GM21528 (cell line): ENCODE results near the gene ENAH.
"Not testable (repeated sequence)": the region's sequence is repeated elsewhere in the genome, so short reads cannot be mapped to it uniquely, and the experiment has no call there.

Experiments used
- ATAC-seq: cut with Tn5 transposase; IDR thresholded peaks from one replicate; pipeline ENCODE4 v1.9.1; 2021; ENCODE audit warnings: mild to moderate bottlenecking, moderate library complexity; ENCODE audit not compliant: unreplicated experiment, low FRiP score

The ENAH gene

DNA sequence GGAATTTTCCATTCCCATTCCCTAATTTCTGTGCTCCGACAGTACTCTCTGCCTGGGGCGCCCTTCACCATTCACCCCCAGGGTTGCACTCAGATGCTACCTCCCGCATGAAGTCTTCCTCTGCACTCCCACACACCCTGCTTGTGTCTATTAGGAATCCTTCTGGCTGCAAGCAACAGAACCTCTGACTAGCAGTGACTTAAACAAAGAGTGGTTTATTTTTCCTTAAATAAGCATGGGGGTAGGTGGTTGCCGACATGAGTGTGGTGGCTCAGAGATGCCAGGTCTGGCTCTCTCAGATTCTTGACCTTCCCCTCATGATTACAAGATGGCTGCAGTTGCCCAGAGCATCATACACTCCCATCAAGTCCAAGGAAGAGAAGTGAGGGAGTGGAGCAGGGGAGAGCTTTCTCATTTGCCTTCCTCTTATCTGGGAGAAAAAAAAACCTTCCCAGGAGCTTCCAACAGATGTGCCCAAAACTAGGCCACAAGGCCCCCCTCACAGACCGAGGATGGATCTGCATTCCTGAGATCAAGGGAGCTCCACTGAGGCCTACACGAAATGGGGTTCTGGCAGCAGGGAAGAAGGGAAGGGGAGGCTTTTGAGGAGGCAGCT is 175.5 kb downstream of the ENAH start:
- no peak for ATAC-seq

DNA sequence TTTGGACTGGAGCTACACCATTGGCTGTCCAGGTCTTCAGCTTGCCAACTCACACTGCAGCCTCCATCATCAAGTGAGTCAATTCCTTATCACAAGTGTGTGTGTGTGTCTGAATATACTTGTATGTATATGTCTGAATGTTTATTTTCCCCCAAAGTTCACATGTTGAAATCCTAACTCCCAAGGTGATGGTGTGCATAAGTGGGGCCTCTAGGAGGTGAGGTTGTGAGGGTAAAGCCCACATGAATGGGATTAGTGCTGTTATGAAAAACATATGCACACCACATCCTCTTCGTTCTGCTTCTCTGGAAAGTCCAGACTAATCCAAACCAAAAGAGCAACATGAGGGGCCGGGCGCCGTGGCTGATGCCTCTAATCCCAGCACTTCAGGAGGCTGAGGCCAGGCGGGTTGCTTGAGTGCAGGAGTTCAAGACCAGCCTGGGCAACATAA is 176.4 kb downstream of the ENAH start:
- ATAC-seq = no peak

DNA sequence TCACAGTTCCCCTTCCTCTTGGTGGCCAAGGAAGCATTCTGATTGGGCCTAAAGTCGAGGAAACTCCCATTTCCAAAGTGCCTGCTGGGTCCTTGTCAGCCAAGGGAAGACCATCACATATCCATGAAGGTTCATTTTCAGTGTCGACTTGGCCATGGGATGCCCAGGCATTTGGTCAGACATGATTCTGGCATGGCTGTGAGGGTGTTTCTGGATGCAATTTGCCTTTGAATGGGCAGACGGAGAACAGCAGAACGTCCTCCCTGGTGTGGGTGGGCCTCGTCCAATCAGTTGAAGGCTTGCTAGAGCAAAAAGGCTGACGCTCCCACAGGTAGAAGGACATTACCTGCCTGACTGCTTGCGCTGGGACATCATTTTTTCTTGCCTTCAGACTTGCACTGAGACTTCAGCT is 176.8 kb downstream of the ENAH start:
- no peak for ATAC-seq

DNA sequence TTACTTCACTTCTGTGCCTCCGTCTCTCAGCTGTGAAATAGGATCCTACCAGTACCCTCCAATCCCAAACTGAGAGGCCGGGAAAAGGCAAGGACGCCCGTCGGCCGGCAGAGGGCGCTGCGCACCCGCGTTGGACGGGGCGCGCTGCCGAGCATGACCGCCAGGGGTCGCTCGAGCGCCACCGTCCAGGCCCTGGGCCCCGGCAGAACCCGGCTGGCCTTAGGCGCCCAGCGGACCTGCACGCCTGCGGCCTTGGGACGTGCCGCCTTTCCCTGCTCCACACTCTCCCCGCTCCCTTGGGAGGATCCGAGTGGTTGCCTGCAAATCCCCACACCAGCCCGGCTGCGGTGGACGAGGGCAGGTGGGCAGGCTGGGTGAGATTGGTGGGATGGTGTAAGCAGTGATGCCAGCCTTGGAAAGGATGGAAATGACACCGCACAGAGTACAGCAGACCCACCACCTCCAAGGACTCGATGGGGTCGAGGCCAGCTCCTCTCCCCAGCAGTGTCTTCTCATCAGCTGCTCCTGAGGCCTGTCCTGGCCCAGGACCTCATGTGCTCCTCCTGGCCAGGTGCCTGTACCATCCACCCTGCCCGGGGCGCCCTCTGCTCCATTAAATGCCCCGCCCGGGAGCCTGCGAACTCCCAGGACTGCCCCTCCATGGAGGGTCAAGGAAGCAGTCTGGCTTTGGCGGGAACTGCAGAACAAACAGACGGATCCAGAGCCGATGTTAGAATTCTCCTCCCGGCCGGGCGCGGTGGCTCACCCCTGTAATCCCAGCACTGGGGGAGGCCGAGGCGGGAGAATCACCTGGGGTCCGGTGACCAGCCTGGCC is 177.7 kb downstream of the ENAH start:
- peak; percentile 68 for ATAC-seq

DNA sequence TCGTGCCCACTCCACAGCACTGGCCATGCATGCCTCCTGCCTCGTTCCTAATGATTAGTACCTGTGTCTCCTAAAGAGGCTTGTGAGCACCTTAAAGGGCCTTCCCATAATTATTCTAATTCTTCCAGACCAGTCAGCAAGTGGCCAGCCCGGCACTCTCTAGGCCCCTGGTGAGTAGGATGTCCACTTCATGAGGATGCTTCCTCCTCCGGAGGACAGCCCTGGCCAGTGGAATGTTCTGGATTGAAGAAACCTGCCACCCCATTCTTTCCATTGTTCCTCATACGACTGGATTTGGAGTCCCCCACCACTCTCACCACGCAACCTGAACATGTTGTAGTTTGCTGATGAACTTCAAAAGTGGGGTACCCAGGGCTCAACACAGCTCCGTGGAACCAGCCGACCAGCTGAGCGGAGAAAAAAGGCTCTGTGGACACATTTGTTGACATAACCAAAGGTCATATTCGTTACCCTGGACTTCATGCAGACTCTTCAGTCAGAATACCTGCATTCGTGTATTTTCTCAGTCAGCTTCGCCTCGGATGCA is 178.4 kb downstream of the ENAH start:
- ATAC-seq = no peak

DNA sequence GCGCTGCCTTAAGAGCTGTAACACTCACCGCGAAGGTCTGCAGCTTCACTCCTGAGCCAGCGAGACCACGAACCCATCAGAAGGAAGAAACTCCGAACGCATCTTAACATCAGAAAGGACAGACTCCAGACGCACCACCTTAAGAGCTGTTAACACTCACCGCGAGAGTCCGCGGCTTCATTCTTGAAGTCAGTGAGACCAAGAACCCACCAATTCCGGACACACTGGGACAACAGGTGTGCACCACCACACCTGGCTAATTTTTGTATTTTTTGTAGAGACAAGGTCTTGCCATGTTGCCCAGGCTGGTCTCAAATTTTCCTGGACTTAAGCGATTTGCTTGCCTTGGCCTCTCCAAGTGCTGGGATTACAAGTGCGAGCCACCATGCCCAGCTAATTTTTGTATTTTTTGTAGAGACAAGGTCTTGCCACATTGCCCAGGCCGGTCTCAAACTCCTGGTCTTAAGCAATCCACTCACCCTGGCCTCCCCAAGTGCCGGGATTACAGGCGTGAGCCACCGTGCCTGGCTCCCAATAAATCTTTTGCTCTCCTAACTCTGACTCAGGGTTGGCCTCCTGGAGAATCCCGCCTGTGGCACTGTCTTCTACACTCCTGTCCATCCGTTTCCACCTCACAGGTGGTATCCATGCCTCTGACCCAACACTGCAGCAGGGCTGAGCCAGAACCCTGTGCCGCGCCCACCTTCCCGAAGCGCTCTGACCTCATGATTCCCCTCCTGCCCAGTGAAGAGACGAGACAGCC is 179.1 kb downstream of the ENAH start:
- not testable (repeated sequence) for ATAC-seq

DNA sequence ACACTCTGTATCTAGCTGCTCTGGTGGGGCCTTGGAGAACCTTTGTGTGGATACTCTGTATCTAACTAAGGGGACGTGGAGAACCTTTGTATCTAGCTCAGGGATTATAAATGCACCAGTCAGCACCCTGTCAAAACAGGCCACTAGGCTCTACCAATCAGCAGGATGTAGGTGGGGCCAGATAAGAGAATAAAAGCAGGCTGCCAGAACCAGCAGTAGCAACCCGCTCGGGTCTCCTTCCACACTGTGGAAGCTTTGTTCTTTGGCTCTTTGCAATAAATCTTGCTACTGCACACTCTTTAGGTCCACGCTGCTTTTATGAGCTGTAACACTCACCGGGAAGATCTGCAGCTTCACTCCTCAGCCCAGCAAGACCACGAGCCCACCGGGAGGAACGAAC is 179.7 kb downstream of the ENAH start:
- not testable (repeated sequence) for ATAC-seq

DNA sequence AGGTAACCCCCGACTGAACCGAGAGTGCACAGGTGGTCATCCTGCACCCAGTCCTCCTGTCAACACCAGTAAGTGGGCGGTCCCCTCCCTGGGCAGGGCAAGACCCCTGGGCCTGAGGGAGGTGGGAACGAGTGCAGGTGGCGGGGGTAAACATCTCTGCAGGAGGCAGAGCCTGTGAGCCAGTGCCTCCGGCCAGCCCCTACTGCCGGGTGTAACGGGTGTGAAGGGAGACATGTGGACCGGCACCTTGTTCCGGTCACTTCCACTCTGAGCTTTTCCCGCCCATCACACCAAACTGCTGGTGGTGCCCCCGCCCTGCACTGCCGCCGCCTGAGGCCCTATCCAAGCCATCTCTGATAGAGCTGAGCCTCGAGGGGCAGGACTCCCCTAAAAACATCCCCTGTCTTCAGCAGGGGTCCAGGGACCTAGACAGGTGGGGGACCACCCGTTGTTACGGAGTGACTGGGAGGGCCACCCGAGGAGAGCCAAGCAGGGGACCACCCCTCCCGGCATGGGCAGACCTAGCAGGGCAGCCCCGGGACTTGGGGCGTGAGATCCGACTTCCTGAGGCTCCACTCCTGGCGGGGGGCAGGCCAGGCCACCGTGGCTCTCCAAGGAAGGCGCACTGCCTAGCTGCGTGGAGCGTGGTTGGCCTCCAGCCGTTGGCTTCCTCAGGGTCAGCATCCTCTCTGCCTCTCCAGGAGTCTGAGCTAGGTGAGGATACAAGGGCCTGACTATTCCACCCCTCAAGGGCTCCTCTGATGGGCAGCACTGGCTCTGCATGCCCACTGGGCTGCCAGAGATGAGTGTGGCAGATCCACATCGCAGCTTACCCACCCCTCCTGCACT is 181.2 kb downstream of the ENAH start:
- ATAC-seq = no peak

DNA sequence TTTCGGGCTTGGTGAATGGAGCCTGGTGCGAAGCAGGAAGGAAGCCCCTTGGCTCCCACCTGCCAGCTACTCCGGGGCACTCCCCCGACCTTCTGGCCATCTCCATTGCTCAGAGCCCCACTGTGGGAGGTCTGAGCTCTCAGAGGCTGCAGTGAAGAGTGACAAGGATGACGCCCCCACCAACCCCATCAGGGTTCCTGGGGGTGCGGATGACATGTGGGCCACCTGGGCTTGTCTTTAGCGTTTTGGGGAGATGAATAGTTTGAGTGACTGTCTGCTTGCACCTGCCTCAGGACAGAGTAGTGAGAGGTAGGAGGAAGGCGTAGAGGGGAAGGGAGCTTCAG is 181.8 kb downstream of the ENAH start:
- ATAC-seq = no peak

DNA sequence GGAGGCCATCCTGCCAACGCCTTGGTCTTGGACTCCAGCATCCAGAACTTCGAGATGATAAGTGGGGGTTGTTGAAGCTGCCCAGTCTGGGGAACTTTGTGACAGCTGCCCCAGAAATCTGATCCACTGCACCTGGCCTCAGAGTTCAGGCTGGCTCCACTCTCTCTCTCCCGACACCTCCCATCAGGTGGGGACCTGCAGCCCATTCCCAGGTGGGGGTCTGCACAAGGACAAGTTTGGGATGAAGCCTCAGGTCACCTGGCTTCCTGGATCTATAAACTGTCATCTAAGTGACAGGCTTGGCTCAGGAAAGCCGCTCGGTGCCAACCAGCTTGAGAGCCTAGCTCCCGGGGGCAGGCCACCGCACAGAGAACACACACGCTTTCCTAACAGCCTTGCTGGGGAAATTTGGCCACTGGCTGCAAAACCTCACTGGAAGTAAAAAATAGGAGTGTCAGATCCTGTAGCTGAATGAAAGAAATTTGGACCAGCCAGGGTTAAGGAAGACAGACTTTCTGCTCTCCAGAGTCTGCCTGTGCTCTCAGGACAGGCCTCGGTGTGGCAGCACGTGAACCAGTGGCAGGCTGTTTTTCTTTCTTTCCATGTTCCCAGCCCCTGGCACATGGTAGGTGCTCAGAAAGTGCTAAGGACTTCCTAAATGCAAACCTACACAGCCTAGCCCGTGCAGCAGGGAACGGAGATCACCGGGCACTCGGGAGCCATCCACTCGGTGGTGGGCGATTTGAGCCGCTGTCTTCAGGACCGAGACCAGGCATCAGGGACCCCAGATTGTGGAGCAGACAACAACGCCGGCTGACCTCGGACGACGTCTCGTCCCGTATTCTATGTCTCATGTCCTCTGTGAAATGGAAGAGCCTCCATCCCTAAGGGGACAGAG is 182.5 kb downstream of the ENAH start:
- no peak for ATAC-seq

DNA sequence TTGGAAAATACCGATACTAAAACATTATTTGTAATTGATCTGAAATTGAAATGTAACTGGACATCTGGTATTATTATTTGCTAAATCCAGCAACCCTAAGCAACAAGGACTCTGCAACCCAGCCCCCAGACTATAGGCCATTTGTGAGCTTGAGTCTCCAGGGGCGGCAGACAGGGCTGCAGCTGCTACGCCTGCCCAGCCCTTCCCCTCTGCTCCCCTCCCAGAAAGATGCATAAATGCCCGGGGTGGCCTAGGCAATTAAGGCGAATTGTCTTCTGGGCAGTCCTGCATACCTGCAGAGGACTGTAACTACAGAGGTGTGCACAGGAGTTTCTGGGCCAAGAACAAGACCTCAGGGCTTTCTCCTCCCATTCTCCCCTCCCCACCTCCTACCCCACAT is 183.9 kb downstream of the ENAH start:
- no peak for ATAC-seq

DNA sequence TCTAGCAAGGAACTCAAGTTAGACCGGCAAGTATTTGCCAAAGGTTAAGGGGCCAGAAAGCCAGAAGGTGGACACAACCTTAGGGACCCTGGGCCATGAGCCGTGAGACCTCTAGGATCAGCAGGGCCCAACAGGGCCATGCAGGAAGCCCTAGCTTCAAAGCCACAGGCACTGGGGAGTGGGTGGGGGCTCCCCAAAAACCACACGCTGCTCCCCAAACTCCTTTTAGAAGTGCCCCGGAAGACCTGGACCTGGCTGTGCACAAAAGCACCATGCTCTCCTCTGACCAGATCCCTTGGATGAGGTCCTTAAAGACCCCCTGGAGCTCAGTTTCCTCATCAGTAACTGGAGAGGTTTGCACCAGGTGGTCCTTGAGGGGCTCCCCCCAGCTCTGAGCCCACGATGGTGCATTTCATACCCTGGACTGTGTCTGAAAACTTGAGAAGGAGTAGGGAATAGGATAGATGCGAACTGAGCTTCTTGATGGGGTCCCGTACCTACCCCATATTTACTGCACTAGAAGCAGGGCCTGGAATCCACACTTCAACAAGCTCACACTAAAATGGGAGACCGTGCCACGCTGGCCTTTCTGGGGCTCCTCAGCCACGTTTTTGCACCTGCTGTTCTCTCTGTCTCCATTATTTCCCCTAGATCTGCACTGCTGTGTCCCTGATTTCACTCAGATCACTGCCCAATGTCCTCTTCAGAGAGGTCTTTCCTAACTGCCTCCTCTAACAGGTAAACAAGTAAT is 184.5 kb downstream of the ENAH start:
- ATAC-seq = no peak

DNA sequence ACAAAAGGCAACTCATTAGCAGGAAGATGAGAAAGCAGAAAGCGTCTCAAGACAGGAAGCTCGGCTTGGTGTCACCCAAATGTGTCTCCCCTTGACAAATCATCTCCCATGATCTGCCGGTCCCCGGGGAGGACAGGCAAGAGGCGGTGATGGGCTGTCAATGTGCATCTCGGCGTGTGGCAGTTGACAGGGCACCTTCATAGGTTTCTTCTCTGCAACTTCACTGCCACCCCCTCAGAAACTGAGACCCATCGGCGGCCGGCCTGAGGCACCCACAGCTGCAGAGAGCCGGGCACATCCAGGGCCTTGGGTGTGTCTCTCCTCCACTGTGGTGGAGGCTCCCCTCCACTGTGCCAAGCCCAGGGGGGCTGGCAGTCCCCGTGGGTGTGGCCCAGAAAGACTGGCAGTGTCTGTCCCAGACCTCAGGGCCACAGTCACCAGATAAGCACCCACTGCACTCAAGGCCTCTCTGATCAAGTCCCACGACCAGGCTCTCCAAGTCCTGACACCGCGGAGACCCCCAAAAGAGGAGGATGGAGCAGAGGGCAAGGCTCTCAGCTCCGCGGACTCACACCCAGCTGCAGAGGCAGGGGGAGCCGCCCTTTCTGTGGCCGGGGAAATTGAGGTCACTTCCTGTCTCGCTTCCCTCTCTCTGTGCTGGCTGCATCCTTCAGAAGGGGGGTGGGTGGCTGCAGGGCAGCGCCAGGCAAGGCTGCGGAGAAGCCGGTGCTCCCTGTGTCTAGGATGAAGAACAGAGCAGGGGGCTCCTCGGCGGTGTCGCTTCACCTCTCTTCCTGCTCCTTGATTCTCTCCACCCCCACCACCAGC is 185.5 kb downstream of the ENAH start:
- ATAC-seq = peak; percentile 96

DNA sequence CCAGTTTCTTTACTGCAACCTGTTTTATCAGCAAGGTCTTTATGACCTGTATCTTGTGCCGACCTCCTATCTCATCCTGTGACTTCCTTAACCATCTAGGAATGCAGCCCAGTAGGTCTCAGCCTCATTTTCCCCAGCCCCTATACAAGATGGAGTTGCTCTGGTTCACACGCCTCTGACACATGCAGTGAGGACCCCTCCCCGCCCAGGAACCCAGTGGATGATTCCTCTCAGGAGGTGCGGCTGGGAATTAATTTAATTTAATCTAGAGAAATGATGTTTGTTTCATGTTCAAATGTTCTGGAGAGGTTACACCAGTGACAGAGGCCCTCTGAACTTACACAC is 186.1 kb downstream of the ENAH start:
- no peak for ATAC-seq

DNA sequence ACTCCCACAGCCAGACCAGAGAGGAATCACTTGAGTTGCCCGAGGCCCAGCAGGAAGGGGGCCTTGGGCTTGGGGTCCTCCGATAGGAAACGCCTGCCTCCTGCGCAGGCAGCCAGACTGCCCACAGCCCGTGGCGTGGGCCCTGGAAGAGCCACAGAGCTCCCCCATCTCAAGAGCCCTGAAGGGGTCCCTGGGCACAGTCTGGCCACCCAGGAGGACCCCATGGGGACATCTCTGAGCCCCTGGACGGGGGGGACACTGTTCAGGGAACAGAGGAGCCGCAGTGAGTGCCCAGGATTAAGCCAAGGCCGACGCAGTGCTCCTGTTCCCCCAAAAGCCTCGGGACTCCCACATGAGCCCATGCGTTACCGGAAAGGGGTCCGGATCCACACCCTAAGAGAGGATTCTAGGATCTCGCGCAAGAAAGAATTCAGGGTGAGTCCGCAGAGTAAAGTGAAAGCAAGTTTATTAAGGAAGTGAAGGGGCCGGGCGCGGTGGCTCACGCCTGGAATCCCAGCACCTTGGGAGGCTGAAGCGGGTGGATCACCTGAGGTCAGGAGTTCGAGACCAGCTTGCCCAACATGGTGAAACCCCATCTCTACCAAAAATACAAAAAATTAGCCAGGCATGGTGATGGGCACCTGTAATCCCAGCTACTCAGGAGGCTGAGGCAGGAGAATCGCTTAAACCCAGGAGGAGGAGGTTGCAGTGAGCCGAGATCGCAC is 187.0 kb downstream of the ENAH start:
- ATAC-seq = no peak

DNA sequence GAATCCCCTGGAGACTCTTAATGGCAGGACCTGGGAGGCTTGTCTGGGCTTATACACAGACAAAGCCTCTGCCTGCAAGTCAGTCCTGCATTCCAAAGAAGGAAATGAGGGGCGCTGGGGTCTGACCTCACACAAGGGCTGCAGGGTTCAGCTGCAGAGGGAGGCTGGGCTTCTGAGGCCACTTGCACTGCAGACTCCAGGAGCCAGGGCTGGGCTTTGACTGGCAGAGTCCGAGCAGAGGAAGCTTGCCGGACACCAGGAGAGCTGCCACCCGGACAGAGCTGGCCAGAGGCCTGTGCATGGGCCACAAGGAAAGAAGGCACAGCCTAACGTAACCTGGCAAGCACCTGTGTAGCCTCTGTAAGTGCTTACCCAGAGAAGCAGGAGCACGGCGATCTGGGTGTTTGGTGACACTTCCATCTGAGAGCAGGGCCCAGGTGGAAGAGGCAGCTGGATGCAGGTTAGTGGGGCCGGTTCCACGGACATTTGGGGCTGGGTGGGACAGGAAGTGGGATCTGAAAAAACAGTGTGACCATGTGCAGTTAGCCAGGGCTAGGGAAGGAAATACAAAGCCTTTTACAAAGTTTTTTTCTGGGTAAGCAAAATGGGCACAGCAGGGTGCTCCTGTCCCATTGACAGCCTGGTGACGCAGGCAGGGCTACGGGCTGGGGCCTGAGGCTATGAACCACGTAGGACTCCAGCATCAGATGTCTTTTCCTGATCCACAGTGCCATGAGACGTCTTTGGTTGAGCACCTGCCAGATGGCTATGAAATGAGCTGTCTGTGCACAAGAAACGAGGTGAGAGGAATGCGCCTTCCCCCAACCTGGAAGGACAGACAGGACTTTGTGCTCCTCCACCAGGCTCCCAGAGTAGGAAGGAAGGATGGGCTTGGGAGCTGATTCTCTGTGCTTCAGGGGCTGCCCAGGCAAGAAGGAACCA is 187.8 kb downstream of the ENAH start:
- ATAC-seq = no peak
